Stimulated activated naive CD8-positive, alpha-beta T cell treated with anti-CD3 and anti-CD28 coated beads, Interleukin-15, Interleukin-2, amounts not matched to agents 100 U/mL and 50 U/mL, for 24 hours (primary cell): ENCODE data around the gene CRIP2.

Experiments used
- ATAC-seq: fragments of 150-1000 bp; cut with Tn5 transposase; one replicate; pipeline ENCODE4 v1.10.0; 2021
- DNase-seq: peaks from one replicate; pipeline ENCODE4 v3.0.0; 2021

The CRIP2 gene

GRCh38 chr14:105474483-105475268, at the start of gene CRIP2:
CRIP2 (plus strand) TSS chr14:105474821; CDS start chr14:105474863, 42 bp downstream.
- DNase-seq, result peak; percentile 43
- ATAC-seq, result peak; percentile 12

GRCh38 chr14:105424861-105425260, 49.8 kb upstream of the CRIP2 start:
- no peak for ATAC-seq
- DNase-seq, result no peak

- no peak for DNase-seq
- no peak for ATAC-seq
These were observed 48.8 kb upstream of the CRIP2 start for GRCh38 chr14:105425823-105426247.

GRCh38 chr14:105426416-105427130, 48.0 kb upstream of the CRIP2 start:
- DNase-seq (no peak), ATAC-seq (no peak)

- no peak for DNase-seq
- no peak for ATAC-seq
These were observed 47.2 kb upstream of the CRIP2 start for GRCh38 chr14:105427412-105427811.

- ATAC-seq (peak; percentile 26), DNase-seq (no peak)
These were observed 46.6 kb upstream of the CRIP2 start for GRCh38 chr14:105427936-105428485.

GRCh38 chr14:105430042-105430441, 44.6 kb upstream of the CRIP2 start:
- ATAC-seq (no peak), DNase-seq (no peak)

- ATAC-seq, result no peak
- DNase-seq, result no peak
These were observed 44.1 kb upstream of the CRIP2 start for GRCh38 chr14:105430565-105430964.

GRCh38 chr14:105431256-105431655, 43.4 kb upstream of the CRIP2 start:
- no peak for DNase-seq
- ATAC-seq, result no peak

GRCh38 chr14:105432657-105433056, 42.0 kb upstream of the CRIP2 start:
- ATAC-seq (no peak), DNase-seq (no peak)

- DNase-seq, result no peak
- peak; percentile 28 for ATAC-seq
These were observed 41.4 kb upstream of the CRIP2 start for GRCh38 chr14:105433161-105433605.

- ATAC-seq, result no peak
- no peak for DNase-seq
These were observed 38.2 kb upstream of the CRIP2 start for GRCh38 chr14:105436402-105436801.

GRCh38 chr14:105436891-105437722, 37.5 kb upstream of the CRIP2 start:
- DNase-seq, result no peak
- ATAC-seq, result no peak

- ATAC-seq (no peak), DNase-seq (no peak)
These were observed 36.7 kb upstream of the CRIP2 start for GRCh38 chr14:105437723-105438500.

GRCh38 chr14:105439179-105439578, 35.4 kb upstream of the CRIP2 start:
- ATAC-seq (no peak), DNase-seq (no peak)

GRCh38 chr14:105439710-105440553, 34.7 kb upstream of the CRIP2 start:
- peak; percentile 10 for ATAC-seq
- DNase-seq, result no peak

GRCh38 chr14:105440554-105440900, 34.1 kb upstream of the CRIP2 start:
- DNase-seq (no peak), ATAC-seq (no peak)

- ATAC-seq (no peak), DNase-seq (no peak)
These were observed 33.6 kb upstream of the CRIP2 start for GRCh38 chr14:105440992-105441391.

- no peak for ATAC-seq
- DNase-seq, result no peak
These were observed 32.5 kb upstream of the CRIP2 start for GRCh38 chr14:105442125-105442524.

GRCh38 chr14:105442834-105443233, 31.8 kb upstream of the CRIP2 start:
- DNase-seq, result no peak
- ATAC-seq, result no peak

- DNase-seq (no peak), ATAC-seq (no peak)
These were observed 29.8 kb upstream of the CRIP2 start for GRCh38 chr14:105444859-105445258.
